WTC11 (cell line): ENCODE results near the gene EIF2AK2.

Experiments
- ARID4B ChIP-seq: sonication (generic); formaldehyde crosslinking; IDR thresholded peaks from 2 replicates; pipeline ENCODE4 v1.8.0; 2023; ENCODE audit warnings: missing genetic modification reagents, mild to moderate bottlenecking, borderline replicate concordance
- ATF2 ChIP-seq: sonication (generic); formaldehyde crosslinking; IDR thresholded peaks from 2 replicates; pipeline ENCODE4 v1.8.1; 2022; ENCODE audit warnings: low read depth, missing genetic modification reagents, borderline replicate concordance
- CBFB ChIP-seq: sonication (generic); formaldehyde crosslinking; IDR thresholded peaks from 2 replicates; pipeline ENCODE4 v1.8.1; 2022; ENCODE audit warnings: mild to moderate bottlenecking, low read depth, missing genetic modification reagents
- CTCF ChIP-seq: fragments of 200-600 bp; IDR thresholded peaks from 2 replicates; pipeline ENCODE4 v1.8.0; 2022; ENCODE audit warnings: antibody characterized with exemption
- ELF4 ChIP-seq: sonication (generic); formaldehyde crosslinking; IDR thresholded peaks from 2 replicates; pipeline ENCODE4 v1.8.1; 2022; ENCODE audit warnings: low read depth, mild to moderate bottlenecking, moderate library complexity, missing genetic modification reagents
- GABPB1 ChIP-seq: sonication (generic); formaldehyde crosslinking; IDR thresholded peaks from 2 replicates; pipeline ENCODE4 v1.8.1; 2023; ENCODE audit warnings: mild to moderate bottlenecking, missing genetic modification reagents
- MXD4 ChIP-seq: fragments of 250-450 bp; sonication (Bioruptor Pico); IDR thresholded peaks from 2 replicates; pipeline ENCODE4 v1.8.0; 2021; ENCODE audit warnings: mild to moderate bottlenecking, moderate library complexity, borderline replicate concordance
- NR3C1 ChIP-seq: sonication (generic); formaldehyde crosslinking; conservative IDR thresholded peaks from 2 replicates; pipeline ENCODE4 v1.8.1; 2023; ENCODE audit warnings: low read depth, mild to moderate bottlenecking, missing genetic modification reagents
- SOX15 ChIP-seq: fragments of 250-450 bp; sonication (Bioruptor Pico); IDR thresholded peaks from 2 replicates; pipeline ENCODE4 v1.9.0; 2021; ENCODE audit warnings: mild to moderate bottlenecking
- TCF7 ChIP-seq: sonication (generic); formaldehyde crosslinking; IDR thresholded peaks from 2 replicates; pipeline ENCODE4 v1.8.0; 2022; ENCODE audit warnings: mild to moderate bottlenecking, low read depth, missing genetic modification reagents, moderate library complexity
- TF ChIP-seq, protein P1 (sequence below): sonication (generic); formaldehyde crosslinking; IDR thresholded peaks from 2 replicates; pipeline ENCODE4 v1.8.0; 2022; ENCODE audit warnings: mild to moderate bottlenecking, missing genetic modification reagents
- TF ChIP-seq, protein P2 (sequence below): sonication (generic); formaldehyde crosslinking; IDR thresholded peaks from 2 replicates; pipeline ENCODE4 v1.8.0; 2022; ENCODE audit warnings: mild to moderate bottlenecking, missing genetic modification reagents
- TF ChIP-seq, protein P3 (sequence below): sonication (generic); formaldehyde crosslinking; IDR thresholded peaks from 2 replicates; pipeline ENCODE4 v1.8.0; 2022; ENCODE audit warnings: mild to moderate bottlenecking, missing genetic modification reagents

GRCh38 chr2:37104178-37104577, 52.6 kb downstream of the EIF2AK2 start:
- TF ChIP-seq GABPB1 (CRISPR knock-in tag): no peak
- TF ChIP-seq, protein P1, sequence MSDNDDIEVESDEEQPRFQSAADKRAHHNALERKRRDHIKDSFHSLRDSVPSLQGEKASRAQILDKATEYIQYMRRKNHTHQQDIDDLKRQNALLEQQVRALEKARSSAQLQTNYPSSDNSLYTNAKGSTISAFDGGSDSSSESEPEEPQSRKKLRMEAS (CRISPR knock-in tag): no peak
- no peak for TF ChIP-seq CTCF
- no peak for TF ChIP-seq ATF2
- TF ChIP-seq, protein P2, sequence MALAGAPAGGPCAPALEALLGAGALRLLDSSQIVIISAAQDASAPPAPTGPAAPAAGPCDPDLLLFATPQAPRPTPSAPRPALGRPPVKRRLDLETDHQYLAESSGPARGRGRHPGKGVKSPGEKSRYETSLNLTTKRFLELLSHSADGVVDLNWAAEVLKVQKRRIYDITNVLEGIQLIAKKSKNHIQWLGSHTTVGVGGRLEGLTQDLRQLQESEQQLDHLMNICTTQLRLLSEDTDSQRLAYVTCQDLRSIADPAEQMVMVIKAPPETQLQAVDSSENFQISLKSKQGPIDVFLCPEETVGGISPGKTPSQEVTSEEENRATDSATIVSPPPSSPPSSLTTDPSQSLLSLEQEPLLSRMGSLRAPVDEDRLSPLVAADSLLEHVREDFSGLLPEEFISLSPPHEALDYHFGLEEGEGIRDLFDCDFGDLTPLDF: no peak
- TF ChIP-seq MXD4 (CRISPR knock-in tag): no peak
- TF ChIP-seq CBFB (CRISPR knock-in tag): no peak
- no peak for TF ChIP-seq ARID4B (CRISPR knock-in tag)
- TF ChIP-seq, protein P3, sequence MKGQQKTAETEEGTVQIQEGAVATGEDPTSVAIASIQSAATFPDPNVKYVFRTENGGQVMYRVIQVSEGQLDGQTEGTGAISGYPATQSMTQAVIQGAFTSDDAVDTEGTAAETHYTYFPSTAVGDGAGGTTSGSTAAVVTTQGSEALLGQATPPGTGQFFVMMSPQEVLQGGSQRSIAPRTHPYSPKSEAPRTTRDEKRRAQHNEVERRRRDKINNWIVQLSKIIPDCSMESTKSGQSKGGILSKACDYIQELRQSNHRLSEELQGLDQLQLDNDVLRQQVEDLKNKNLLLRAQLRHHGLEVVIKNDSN: no peak
- no peak for TF ChIP-seq NR3C1
- no peak for TF ChIP-seq ELF4
- TF ChIP-seq SOX15 (CRISPR knock-in tag): no peak
- no peak for TF ChIP-seq TCF7
